Measurements from ENCODE around the gene NT5C3A.

DNA sequence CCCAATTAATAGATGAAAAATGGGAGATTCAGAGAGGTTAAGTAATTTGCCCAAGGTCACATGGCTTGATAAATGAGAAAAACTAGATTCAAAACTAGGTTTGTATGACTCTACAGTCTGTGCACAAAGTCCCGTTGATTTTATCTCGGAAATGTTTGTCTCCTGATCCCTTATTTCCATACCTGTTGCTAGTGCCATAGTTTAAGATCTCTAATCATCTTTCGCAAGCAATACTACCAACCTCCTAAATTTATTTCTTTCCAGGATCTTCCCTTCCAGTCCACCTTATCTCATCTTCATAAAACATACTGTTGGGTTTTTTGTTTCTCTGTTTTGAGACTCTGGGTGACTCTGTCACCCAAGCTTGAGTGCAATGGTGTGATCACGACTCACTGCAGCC lies 2.9 kb downstream of the NT5C3A start:
- no peak for TF ChIP-seq POLR2A (IDR thresholded peaks at IDR 0.05)
- TF ChIP-seq, protein P1, sequence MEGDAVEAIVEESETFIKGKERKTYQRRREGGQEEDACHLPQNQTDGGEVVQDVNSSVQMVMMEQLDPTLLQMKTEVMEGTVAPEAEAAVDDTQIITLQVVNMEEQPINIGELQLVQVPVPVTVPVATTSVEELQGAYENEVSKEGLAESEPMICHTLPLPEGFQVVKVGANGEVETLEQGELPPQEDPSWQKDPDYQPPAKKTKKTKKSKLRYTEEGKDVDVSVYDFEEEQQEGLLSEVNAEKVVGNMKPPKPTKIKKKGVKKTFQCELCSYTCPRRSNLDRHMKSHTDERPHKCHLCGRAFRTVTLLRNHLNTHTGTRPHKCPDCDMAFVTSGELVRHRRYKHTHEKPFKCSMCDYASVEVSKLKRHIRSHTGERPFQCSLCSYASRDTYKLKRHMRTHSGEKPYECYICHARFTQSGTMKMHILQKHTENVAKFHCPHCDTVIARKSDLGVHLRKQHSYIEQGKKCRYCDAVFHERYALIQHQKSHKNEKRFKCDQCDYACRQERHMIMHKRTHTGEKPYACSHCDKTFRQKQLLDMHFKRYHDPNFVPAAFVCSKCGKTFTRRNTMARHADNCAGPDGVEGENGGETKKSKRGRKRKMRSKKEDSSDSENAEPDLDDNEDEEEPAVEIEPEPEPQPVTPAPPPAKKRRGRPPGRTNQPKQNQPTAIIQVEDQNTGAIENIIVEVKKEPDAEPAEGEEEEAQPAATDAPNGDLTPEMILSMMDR (IDR thresholded peaks at IDR 0.05), result no peak

All from testis (tissue), 2 donors.